HG03159 (cell line): ENCODE measurements around the gene IFI30.
"Not testable (repeated sequence)": the region's sequence is repeated elsewhere in the genome, so short reads cannot be mapped to it uniquely, and the experiment has no call there.

ENCODE experiments used
- ATAC-seq: cut with Tn5 transposase; IDR thresholded peaks from one replicate; pipeline ENCODE4 v1.9.1; 2021; ENCODE audit warnings: mild to moderate bottlenecking, moderate library complexity; ENCODE audit not compliant: unreplicated experiment

Gene IFI30

GRCh38 chr19:18152442-18152816 is 21.2 kb upstream of the IFI30 start:
- ATAC-seq, result peak; percentile 64

- peak; percentile 77 for ATAC-seq
Observed at GRCh38 chr19:18152817-18153555, 20.6 kb upstream of the IFI30 start, which contains the start of gene PIK3R2. TSS of gene PIK3R2 (plus strand) at chr19:18153163. CDS start at chr19:18155880, 2,717 bp downstream.

- ATAC-seq, result no peak
Observed at GRCh38 chr19:18153556-18154134, 20.0 kb upstream of the IFI30 start.

- no peak for ATAC-seq
Observed at GRCh38 chr19:18155095-18156087, 18.2 kb upstream of the IFI30 start.

- ATAC-seq, result no peak
Observed at GRCh38 chr19:18156268-18156667, 17.3 kb upstream of the IFI30 start.

- ATAC-seq, result no peak
Observed at GRCh38 chr19:18156841-18157464, 16.7 kb upstream of the IFI30 start.

- ATAC-seq, result no peak
Observed at GRCh38 chr19:18157465-18158063, 16.0 kb upstream of the IFI30 start.

GRCh38 chr19:18158467-18158866 is 15.1 kb upstream of the IFI30 start:
- no peak for ATAC-seq

- ATAC-seq, result not testable (repeated sequence)
Observed at GRCh38 chr19:18159059-18159616, 14.5 kb upstream of the IFI30 start.

GRCh38 chr19:18159810-18160209 is 13.8 kb upstream of the IFI30 start:
- no peak for ATAC-seq

- no peak for ATAC-seq
Observed at GRCh38 chr19:18160493-18160970, 13.1 kb upstream of the IFI30 start.

- ATAC-seq, result peak; percentile 62
Observed at GRCh38 chr19:18160971-18161635, 12.5 kb upstream of the IFI30 start.

- ATAC-seq, result peak; percentile 7
Observed at GRCh38 chr19:18161636-18162002, 12.0 kb upstream of the IFI30 start.

- no peak for ATAC-seq
Observed at GRCh38 chr19:18164072-18164471, 9.5 kb upstream of the IFI30 start.

GRCh38 chr19:18165794-18166544 is 7.6 kb upstream of the IFI30 start:
- no peak for ATAC-seq

- no peak for ATAC-seq
Observed at GRCh38 chr19:18167011-18167410, 6.6 kb upstream of the IFI30 start.

- ATAC-seq, result peak; percentile 50
Observed at GRCh38 chr19:18167975-18168645, 5.5 kb upstream of the IFI30 start.

- ATAC-seq, result no peak
Observed at GRCh38 chr19:18168673-18169381, 4.8 kb upstream of the IFI30 start.
